Fibroblast of lung (primary cell): Measurements from ENCODE around the gene RAB17. TPM values are rescaled to one million over a fixed set of nuclear protein-coding genes. Genes with fewer than 3 reads are reported as not detected.

ENCODE experiments used
- DNase-seq, 2 donors: peaks; one replicate each; pipeline versions ENCODE4 v3.0.0 to v3.0.0-alpha.2; 2010; ENCODE audit warnings: low read depth in 2 of 2
- H2AFZ ChIP-seq: 2 replicates; pipeline ENCODE4 v1.5.1; 2012; ENCODE audit warnings: low read length, control low read depth, inconsistent platforms
- H3K27ac ChIP-seq: 2 replicates; pipeline ENCODE4 v1.5.1; 2011; ENCODE audit warnings: low read length, control low read depth; ENCODE audit not compliant: insufficient read depth
- H3K27me3 ChIP-seq: 2 replicates; pipeline ENCODE4 v1.5.1; 2011; ENCODE audit warnings: mild to moderate bottlenecking, low read length; ENCODE audit not compliant: control insufficient read depth, insufficient read depth
- H3K36me3 ChIP-seq: 2 replicates; pipeline ENCODE4 v1.5.1; 2011; ENCODE audit warnings: low read length; ENCODE audit not compliant: control insufficient read depth, insufficient read depth
- H3K4me1 ChIP-seq: 2 replicates; pipeline ENCODE4 v1.5.1; 2011; ENCODE audit warnings: low read length; ENCODE audit not compliant: control insufficient read depth, insufficient read depth; ENCODE audit errors: extremely low read depth
- H3K4me2 ChIP-seq: 2 replicates; pipeline ENCODE4 v1.5.1; 2011; ENCODE audit warnings: low read length, control low read depth; ENCODE audit not compliant: insufficient read depth; ENCODE audit errors: extremely low read depth
- H3K4me3 ChIP-seq, 4 experiments: fragments of 200-600 bp in 1 of 4; sonication (generic) in 1 of 4; replicated peaks in 1 of 4; 2 replicates each; pipeline ENCODE4 v1.5.1; 2011 to 2016; ENCODE audit warnings: low read length in 4 of 4, low read depth in 3 of 4, mild to moderate bottlenecking in 3 of 4, control low read depth in 2 of 4, inconsistent platforms in 1 of 4, mixed read lengths in 1 of 4; ENCODE audit not compliant: insufficient read depth in 1 of 4; ENCODE audit errors: control extremely low read depth in 1 of 4
- H3K79me2 ChIP-seq: 2 replicates; pipeline ENCODE4 v1.5.1; 2012; ENCODE audit warnings: mild to moderate bottlenecking, low read length, inconsistent platforms; ENCODE audit not compliant: control insufficient read depth, insufficient read depth
- H3K9ac ChIP-seq: 2 replicates; pipeline ENCODE4 v1.5.1; 2011; ENCODE audit warnings: mild to moderate bottlenecking, low read length, control low read depth; ENCODE audit not compliant: insufficient read depth
- H3K9me3 ChIP-seq: 2 replicates; pipeline ENCODE4 v1.5.1; 2012; ENCODE audit warnings: low read depth, low read length; ENCODE audit not compliant: control insufficient read depth, insufficient read depth
- H4K20me1 ChIP-seq: 2 replicates; pipeline ENCODE4 v1.5.1; 2011; ENCODE audit warnings: low read length; ENCODE audit not compliant: control insufficient read depth, insufficient read depth; ENCODE audit errors: extremely low read depth
- EZH2 ChIP-seq: IDR thresholded peaks from 2 replicates; pipeline ENCODE4 v1.5.1; 2012; ENCODE audit warnings: low read length, control low read depth, mild to moderate bottlenecking; ENCODE audit errors: missing control alignments
- polyA plus RNA-seq, 2 donors: library from polyadenylated mRNA; depleted of rRNA in 1 of 2; stranded (reverse) in 1 of 2; unstranded in 1 of 2; fragments of >200 nt; gene quantifications; 2 replicates each; pipeline ENCODE4 v1.2.1, GENCODE V29; 2011 to 2012; ENCODE audit warnings: missing spikeins in 1 of 2
- total RNA-seq: library from RNA; depleted of rRNA; stranded (reverse); fragments of >200 nt; gene quantifications from 2 replicates; pipeline ENCODE4 v1.2.1, GENCODE V29; 2014
- TF ChIP-seq, protein P1 (sequence below), 2 donors: IDR thresholded peaks in 1 of 2; conservative IDR thresholded peaks in 1 of 2; 1 replicate in 1 of 2; 2 replicates in 1 of 2; pipeline ENCODE4 v1.5.1; 2011 to 2012; ENCODE audit warnings: low read length in 2 of 2, control low read depth in 1 of 2, inconsistent platforms in 1 of 2, low read depth in 1 of 2, mild to moderate bottlenecking in 1 of 2

RAB17 gene
- total and polyA plus RNA-seq, 2 donors (not counting 1 experiment from before 2014, with no cell fraction given), result 0.17 to 0.22 TPM

DNA sequence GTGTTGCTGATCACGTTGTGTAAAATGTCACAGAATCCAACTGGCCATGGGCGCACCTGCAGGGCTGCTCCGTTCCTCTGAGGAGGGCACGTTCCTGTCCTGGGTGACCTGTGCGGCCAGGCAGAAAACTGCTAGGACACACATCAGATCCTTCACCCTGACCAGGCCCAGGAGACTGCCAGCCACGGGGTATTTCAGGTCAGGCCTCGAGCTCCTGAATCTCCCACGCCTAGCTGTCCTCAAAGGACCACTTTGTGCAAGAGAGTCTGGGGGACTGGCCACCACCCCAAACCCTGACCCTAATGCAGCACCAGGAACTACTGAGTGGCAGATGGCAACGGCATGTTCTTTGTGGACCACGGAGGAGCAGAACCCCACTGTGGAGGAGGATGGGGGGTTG lies 13.1 kb downstream of the RAB17 start:
- Histone ChIP-seq H3K9me3 (no peaks in the 10 kb centered on the region), H3K27ac (no peak overlapping the region), H3K36me3 (no peaks in the 10 kb centered on the region), H3K4me1 (peaks cover under 1% of the 10 kb centered on the region), H3K4me3 (no peak overlapping the region), H3K27me3 (no peaks in the 10 kb centered on the region), H3K9ac (no peak overlapping the region), H3K79me2 (no peaks in the 10 kb centered on the region), H2AFZ (no peak overlapping the region), H4K20me1 (no peaks in the 10 kb centered on the region), H3K4me2 (no peak overlapping the region)
- DNase-seq, result no peak
- TF ChIP-seq EZH2, result no peak
- TF ChIP-seq, protein P1, sequence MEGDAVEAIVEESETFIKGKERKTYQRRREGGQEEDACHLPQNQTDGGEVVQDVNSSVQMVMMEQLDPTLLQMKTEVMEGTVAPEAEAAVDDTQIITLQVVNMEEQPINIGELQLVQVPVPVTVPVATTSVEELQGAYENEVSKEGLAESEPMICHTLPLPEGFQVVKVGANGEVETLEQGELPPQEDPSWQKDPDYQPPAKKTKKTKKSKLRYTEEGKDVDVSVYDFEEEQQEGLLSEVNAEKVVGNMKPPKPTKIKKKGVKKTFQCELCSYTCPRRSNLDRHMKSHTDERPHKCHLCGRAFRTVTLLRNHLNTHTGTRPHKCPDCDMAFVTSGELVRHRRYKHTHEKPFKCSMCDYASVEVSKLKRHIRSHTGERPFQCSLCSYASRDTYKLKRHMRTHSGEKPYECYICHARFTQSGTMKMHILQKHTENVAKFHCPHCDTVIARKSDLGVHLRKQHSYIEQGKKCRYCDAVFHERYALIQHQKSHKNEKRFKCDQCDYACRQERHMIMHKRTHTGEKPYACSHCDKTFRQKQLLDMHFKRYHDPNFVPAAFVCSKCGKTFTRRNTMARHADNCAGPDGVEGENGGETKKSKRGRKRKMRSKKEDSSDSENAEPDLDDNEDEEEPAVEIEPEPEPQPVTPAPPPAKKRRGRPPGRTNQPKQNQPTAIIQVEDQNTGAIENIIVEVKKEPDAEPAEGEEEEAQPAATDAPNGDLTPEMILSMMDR (conservative IDR thresholded peaks at IDR 0.05 in 1 of 2, IDR thresholded peaks at IDR 0.05 in 1 of 2; ENCODE audit: low read depth in 1 of 2, low read length in 2 of 2), result no peak

- H2AFZ ChIP-seq, result no peak overlapping the region
- no peak overlapping the region for H3K9ac ChIP-seq
- no peak overlapping the region for H3K4me2 ChIP-seq
- TF ChIP-seq, protein P1 (conservative IDR thresholded peaks at IDR 0.05 in 1 of 2, IDR thresholded peaks at IDR 0.05 in 1 of 2; ENCODE audit: low read depth in 1 of 2, low read length in 2 of 2), result no peak
- TF ChIP-seq EZH2, result no peak
- no peaks in the 10 kb centered on the region for H3K9me3 ChIP-seq
- no peak overlapping the region for H3K27ac ChIP-seq
- no peaks in the 10 kb centered on the region for H3K36me3 ChIP-seq
- H3K27me3 ChIP-seq, result no peaks in the 10 kb centered on the region
- H3K4me1 ChIP-seq, result peaks cover 2% of the 10 kb centered on the region
- DNase-seq, result no peak
- H3K79me2 ChIP-seq, result no peaks in the 10 kb centered on the region
- no peak overlapping the region for H3K4me3 ChIP-seq
- no peaks in the 10 kb centered on the region for H4K20me1 ChIP-seq
Measured at GRCh38 chr2:237576974-237577373, 13.6 kb downstream of the RAB17 start.

- DNase-seq, result no peak
- Histone ChIP-seq H3K4me2 (no peak overlapping the region), H3K4me3 (no peak overlapping the region), H3K9ac (no peak overlapping the region), H3K4me1 (peaks cover 2% of the 10 kb centered on the region), H3K9me3 (no peaks in the 10 kb centered on the region), H3K27me3 (no peaks in the 10 kb centered on the region), H2AFZ (no peak overlapping the region), H3K27ac (no peak overlapping the region), H3K79me2 (no peaks in the 10 kb centered on the region), H4K20me1 (no peaks in the 10 kb centered on the region), H3K36me3 (no peaks in the 10 kb centered on the region)
- TF ChIP-seq, protein P1 (conservative IDR thresholded peaks at IDR 0.05 in 1 of 2, IDR thresholded peaks at IDR 0.05 in 1 of 2; ENCODE audit: low read depth in 1 of 2, low read length in 2 of 2), result no peak
- TF ChIP-seq EZH2, result no peak
Measured at GRCh38 chr2:237575869-237576862, 14.4 kb downstream of the RAB17 start.
